Forelimb muscle (tissue), 1 donor: ENCODE results near the gene ATP1A3. TPM values are rescaled to one million over a fixed set of nuclear protein-coding genes. Genes with fewer than 3 reads are reported as not detected.

Experiments used
- DNase-seq: peaks from one replicate; pipeline ENCODE4 v3.0.0-alpha.2; 2013; ENCODE audit warnings: low read depth
- polyA plus RNA-seq: library from polyadenylated mRNA; unstranded; fragments of 120-200 nt; gene quantifications from one replicate; pipeline ENCODE4 v1.2.1, GENCODE V29; 2013; ENCODE audit not compliant: insufficient read length

Gene ATP1A3
- polyA plus RNA-seq, 1 donor = 0.61 TPM

DNA sequence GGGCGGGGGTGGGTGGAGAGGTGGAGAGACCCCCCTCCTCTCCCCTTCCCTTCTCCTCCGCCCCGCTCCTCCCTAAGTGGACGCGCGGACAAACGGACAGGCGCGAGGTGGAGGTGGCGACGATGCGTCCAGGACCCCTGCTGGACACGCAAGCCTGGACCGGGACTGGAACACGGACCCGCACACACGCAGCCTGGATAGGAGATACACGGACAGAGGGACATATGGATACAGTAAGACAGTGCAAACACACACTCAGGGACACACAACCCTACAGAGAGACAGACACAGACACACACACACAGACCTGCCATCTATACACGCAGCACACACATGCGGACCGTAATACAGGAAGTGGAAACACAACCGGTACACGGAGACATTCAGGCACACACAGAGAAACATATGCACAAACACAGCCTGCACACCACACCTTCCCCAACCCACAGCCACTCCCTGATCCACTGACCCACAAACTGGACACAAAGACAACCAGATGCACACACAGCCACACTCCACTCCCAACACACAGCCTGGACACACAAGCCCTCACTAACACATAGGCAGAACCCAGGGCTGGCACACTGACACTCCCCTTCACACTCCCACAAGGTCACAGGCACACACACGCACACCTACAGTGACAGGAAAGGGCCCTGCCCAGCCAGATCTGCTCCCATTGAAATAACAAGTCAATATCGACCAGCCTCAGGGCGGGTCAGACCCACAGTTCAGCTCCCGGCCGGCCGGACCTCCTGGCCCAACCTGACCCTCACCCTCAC is 65.1 kb downstream of the ATP1A3 start:
- DNase-seq = no peak

DNA sequence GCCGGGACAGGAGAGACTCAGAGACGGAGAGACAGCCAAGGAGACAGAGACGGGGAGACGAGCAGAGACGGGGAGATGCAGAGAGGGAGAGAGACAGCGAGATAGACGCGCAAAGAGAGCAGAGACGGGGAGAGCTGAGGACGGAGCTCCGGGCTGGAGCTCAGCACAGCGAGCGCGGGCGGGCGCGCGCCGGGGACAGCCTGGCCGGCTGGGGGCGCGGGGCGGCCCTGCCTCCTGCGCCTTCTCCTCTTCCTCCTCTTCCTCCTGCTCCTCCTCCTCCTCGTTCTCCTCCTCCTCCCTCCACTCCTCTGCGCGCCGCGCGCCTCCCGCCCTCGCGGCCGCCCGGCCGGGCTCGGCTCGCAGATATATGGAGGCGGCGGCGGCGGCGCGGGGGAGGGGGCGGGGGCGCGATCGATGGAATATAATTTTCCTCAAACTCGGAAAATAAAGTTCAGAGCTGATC is 65.8 kb downstream of the ATP1A3 start, which contains the start of gene ERFL:
Gene ERFL, minus strand, starts transcription at position 229 of the 463 bp plus-strand sequence. CDS start 15,530 bp downstream, outside the sequence.
- no peak for DNase-seq

DNA sequence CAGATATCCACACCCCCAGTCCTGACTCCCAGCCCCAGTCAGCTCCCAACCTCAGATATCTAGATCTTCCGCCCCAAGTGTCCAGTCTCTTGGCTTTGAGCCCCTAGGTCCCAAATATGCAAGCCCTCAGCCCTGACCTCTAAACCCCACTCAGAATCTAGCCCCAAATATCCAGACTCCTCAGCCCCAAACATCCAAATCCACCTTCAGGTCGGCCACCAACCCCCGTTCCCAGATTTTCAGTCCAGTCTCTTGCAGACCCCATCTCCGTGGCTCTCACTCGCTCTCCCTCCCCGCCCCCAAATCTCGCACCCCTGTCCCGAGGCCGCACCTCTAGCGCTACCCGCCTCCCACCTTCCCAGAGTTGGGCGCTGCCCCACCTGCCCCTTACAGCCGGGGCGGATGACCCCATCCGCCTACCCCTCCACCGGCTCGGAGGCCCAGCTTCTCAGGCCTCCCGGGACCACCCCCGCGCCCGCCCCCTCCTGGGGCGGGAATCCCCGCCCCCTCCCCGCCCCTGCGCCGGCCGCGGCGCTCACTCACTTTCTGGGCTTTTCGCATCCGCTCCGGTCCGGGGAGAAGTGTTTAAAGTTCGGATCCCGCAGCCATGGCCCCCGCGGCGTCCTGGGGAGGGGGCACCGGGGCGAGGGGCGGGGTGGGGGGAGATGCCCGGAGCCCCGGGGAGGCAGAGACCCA is 66.4 kb downstream of the ATP1A3 start:
- no peak for DNase-seq

DNA sequence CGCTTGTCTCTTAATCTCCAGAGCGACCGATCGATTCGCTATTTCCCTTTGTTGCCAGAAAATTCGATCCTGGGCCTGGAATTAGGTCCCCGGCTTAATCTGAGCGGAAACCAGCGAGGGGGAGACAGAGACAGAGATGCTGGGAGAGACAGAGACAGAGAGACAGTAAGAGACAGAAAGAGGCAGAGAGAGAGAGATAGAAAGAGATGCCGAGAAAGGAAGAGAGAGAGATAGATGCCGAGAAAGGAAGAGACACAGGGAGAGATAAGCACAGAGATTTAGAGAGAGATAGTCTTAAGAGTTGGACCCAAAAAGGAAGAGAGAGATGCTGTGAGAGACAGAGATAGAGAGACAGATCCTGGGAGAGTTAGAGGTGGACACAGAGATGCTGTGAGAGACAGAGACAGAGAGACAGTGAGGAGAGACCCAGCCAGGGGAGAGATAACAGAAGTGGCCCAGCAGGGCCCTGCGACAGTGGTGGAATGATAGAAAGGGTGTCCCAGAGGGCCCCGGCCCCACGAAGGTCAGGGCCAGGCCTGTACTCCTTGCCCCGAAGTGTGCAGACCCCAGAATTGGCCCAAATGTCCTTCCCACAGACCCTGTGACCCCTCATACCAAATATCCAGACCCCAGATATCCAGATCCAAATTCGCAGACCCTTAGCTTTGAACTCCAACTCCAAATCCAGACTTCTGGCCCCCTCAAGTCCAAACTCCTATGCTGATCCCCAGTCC is 67.1 kb downstream of the ATP1A3 start:
- no peak for DNase-seq

DNA sequence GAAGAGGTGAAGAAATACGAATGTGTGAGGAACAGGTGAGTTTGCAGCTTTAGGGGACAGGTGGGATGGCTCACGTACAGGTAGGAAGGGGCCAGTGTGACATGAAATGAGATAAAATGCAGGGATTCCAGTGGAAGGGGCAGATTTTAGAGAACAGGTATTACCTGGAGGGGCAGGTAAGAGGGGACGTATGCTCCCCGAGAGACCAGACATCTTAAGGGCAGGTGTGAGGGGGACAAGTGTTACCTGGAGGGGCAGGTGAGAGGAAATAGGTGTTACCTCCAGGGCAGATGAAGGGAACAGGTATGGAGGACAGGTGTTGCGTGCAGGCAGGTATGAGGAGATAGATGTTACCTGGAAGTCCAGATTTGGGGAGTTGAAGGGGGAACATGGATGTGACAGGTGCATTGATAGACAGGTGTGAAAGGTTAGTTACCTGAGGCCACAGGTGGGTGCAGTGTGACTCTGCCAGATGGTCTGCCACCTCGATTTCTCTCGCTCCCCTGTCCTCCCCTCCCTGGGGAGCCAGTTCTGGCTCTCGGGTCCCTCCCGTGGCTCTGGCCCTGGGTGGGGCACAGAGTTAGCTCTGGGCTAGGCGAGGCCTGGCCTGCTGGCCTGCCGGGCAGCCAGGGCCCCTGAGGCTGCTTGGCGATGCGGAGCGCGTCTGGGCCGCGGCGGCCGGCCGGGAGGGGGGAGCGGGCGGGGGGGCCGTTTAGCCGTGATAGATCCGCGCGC is 67.8 kb downstream of the ATP1A3 start:
- DNase-seq = no peak

DNA sequence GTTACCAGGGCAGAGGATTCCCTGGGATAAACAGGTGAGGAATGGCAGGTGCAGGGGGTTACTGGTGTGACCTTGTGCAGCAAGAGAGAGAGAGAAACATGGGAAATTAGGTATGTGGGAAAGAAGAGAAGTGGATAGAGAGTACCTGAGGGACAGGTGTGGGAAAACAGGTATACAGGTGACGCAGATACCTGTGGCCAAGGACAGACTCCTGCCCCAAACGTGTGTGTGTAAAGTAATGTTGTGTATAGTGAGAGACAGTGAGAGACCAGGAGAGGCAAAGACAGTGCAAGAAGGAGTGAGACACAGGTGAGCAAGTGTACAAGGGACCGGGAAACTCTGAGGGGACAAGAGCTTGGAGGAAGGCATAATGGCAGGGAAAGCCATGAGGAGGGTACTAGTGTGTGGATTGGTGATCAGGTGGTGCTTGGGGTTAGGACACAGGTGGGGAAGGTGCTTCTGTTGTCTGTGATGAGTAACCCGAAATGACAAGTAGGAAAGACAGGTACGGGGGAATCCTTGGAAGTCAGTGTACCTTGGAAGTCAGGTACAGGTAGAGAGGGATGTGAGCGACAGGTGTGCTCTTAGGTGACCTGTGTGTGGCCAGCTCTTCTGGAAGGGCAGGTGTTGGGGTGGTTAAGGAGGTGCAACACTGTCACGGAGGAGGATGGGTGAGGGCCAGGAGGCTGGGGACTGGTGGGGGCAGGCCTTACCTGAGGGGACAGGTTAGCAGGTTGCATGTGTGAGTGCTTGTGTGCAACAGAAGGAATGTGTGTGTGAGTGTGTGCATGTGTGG is 68.6 kb downstream of the ATP1A3 start:
- no peak for DNase-seq

DNA sequence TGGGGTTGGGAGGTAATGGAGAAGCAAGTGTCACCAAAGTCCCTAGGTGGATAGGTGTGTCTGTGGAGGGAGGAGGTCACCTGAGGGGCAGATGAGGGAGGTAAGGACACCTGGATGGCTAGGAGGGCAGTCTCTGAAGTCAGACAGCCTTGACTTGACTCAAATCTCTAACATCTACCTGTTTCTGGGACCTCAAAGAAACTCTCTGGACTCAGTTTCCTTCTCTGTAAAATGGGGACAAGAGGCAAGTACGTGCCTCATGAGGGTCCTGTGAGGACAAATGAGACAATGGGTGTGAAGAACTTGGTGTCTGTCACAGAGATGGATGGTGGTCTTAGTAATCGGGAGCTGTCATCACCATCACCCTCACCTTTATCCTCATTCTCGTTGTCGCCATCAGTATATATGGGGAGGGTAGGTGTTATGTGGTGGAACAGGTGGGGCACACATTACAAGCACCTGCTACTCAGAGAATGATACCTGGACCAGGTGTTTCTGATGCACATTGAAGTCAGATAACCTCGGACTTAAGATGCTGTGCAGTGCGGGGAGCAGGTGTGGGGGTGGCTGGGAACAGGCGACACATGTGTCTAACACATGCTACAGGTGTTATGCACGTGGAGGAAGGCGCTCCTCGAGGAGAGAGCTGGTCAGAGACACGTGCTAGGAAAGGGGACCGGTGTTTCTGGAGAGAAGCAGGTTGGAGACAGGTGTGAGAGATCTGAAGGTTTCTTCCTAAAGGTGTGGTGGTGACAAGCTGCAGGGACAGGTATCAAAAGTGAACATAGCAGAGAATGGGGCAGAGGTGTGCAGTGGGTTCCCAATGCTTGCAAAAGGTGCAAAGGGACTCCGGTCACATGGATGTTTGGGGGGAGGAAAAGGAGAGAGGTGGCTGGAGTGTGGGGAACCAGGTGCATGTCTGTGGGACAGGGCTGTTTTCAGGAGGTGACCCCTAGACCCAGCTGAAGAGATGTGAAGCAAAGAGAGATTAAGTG is 69.6 kb downstream of the ATP1A3 start:
- no peak for DNase-seq

DNA sequence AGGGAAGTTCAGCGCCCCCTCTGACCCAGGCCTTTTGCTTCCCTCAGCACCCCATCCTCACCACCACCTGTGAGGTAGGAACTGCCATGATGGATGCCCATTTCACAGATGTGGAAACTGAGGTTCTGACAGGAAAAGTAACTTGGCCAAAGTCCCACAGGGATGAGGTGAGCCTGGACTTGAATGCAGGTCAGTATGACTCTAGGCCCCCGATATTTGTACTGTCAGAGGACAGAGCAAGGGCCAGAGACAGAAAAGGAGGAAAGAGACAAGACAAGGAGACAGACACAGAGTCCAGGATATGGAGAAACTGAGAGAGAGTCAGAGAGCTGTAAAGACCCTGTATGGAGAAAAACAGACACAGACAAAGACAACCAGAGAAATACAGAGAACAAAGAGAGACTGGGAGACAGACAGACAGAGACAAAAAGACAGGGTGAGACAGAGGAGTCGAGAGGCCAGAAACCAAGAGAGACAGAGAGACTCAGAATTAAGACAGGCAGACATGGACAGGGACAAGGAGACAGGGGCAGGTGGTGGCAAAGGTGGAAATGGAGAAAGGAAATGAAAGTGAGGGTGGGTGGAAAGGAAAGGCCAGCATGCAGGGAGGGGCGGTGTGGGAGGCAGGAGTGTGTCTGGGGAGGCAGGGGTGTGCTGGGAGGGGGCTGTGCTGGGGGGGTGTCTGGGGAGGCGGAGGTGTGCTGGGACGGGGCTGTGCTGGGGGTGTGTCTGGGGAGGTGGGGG is 70.8 kb downstream of the ATP1A3 start:
- no peak for DNase-seq

DNA sequence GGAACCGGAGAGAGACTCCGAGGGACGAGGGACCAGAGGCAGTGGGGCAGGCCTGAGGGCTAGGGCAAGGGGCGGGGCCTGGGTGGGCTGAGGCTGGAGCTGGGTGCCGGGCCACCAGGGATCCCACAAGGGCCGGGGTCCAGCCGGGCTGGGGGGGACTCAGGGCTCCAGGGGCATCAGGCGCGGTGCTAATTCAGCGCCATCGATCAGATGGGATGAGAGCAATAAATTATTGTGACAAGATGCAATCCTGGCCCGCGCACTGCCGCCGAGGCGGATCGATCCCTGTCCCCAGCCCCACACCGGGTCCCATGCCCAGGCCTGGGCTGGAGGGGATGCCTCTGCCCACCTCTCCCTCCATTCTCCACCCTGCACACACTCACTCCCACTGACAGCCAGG is 71.4 kb downstream of the ATP1A3 start:
- DNase-seq = no peak

DNA sequence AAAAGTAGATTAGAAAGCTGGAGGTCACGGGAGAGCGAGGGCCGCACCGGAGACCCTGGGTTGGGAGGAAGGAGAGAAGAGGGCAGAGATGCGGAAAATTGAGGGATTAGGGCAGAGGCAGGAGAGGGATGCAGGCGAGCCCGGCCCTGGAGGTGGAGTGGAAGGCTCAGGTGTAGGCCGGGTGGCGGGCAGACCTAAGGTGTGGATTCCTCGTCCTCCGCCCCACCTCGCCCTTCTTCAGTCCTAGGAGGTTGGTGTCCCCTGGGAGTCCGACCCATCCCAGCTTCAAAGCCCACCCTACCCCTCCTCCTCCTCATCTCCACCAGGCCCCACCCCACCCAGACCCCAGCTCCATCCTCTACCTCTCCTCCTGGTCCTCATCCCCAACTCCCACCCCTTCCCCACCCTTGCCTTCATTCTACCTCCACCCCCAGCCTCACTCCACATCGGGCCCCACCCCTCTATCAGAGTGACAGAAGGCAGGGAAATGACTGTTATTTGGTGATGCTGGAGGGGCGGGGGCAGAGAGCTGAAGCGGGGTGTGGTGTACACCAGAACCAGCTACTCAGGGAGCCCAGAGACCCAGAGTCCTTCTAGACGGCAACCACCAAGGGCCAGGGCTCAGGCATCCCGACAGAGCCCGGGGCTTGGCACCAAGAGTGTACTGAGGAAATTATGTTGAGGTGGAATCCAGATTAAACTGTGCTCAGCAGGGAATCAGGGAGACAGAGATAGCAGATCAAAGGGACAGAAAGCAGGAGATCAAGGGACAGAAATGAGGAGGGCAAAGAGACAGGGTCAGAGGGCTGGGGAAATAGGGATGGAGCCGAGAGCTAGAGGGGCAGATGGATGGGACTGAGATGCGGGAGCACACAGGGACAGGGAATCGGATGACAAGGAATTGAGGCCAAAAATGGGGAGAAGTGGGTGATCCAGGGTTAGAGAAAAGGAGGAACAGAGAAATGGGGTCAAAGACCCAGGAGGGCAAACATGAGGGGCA is 72.2 kb downstream of the ATP1A3 start:
- DNase-seq = no peak

DNA sequence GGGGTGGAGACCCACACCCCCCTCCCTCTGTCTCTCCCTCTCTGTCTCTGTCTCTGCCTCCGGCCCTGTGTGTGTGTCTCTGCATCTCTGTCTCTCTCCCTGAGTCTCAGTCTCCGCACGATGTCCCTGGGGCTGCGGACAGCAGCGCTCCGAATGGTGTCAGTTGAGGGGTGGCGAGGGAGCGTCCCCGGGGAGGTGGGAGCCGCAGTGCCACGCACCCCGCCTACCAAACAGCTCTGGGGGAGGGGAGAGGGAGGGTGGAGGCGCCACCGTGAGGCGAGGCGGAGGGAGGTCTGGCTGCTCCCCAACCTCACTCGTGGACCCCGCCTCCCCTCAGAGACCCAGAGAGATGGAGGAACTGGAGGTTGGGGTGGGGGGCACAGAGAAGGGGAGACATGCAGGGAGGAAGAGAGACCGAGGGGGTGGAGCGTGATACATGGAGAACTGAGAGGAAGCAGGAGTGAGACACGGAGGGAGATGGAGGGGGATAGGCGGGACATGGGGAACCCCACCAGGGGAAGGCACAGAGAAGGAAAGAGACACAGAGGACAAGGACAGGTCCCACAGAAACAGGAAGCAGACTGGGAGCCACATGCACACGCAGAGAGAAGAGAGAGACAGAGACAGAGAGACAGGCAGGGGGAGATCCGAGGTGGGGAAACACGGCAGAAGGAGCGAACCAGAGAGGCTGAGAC is 73.0 kb downstream of the ATP1A3 start:
- DNase-seq = no peak

DNA sequence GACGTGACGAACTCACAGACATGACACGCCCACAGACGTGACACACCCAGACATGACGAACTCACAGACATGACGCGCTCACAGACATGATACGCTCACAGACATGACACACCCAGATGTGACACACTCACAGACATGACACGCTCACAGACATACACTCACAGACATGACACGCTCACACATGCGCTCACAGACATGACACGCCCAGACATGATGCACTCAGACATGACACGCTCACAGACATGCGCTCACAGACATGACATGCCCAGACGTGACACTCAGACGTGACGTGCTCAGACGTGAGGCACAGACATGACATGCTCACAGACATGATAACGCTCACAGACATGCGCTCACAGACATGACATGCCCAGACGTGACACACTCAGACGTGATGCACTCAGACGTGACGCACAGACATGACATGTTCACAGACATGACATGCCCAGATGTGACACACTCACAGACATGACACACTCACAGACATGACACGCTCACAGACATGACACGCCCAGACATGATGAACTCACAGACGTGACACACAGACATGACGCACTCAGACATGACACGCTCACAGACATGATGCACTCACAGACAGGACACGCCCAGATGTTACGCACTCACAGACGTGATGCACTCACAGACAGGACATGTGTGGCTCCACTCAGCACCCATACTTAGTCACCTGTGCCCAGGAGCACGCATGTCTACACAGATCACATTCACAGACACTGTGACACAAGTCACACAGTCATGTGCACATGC is 73.9 kb downstream of the ATP1A3 start:
- DNase-seq = no peak

DNA sequence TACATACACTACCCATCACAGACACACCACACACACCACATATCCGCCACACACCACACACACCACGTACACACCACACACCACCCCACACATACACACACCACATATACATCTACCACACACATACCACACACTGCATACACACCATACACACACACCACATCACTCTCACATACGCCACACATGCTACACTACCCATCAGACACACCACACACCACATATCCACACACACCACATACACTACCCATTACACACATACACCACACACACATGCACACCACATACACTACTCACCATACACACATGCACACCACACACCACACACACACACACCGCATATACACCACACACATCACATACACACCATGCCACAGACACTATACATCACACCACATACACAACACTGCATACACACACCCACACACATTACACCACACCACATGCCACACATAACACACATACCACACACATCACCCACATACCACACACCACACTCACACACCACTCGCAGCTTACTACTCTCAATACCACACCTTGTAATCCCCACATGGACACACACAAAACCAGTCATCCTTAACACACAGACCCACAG is 75.3 kb downstream of the ATP1A3 start:
- no peak for DNase-seq

DNA sequence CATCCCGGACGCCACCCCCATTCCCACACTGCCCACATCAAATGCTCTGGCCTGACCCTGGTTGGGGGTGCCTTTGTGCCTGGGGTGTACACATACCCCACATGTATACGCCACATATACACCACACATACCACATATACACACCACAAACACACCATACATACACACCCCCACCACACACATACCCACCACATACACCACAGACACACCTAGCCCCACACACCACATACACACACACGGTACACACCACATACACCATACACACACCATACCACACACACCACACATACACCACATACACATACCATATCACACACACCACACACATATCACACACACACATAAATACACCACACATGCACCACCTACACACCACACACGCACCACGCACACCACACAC is 75.9 kb downstream of the ATP1A3 start:
- DNase-seq = no peak

DNA sequence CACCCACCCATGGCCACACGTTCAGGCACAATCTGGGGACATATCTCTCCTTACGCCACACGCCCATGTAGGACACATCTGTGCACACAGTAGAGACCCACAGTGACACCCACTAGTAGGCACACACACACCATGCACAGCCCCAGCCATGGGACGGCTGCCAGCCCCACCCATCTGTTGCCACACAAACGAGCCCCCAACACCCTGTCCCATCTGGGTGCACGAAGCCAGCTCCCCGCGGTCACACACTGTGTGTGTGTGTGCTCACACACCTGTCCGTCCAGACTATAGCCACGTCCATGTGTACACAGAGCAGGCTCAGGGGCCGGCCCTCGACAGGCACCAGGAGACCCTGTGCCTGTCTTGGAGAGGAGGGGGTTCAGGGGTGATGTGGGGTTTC is 76.4 kb downstream of the ATP1A3 start:
- no peak for DNase-seq
